IMR-90 (cell line): ENCODE data around the gene MIB1. TPM values are rescaled to one million over a fixed set of nuclear protein-coding genes. Genes with fewer than 3 reads are reported as not detected.

Experiments
- ATAC-seq: fragments of 200-7000 bp; cut with Tn5 transposase; 2 replicates; pipeline ENCODE4 v1.9.1; 2020; ENCODE audit warnings: low read depth, mild to moderate bottlenecking, moderate library complexity
- BruUV-seq: library from RNA; stranded (reverse); fragments of 400-500 nt; replicated peaks from 2 replicates; lab custom pipeline; 2021; lab: Mats Ljungman, UMichigan
- CTCF ChIA-PET: fragments of 300-600 bp; formaldehyde crosslinking; extraction: SDS; loops from one replicate; lab custom pipeline; 2021; ENCODE audit warnings: antibody characterized with exemption; lab: Yijun Ruan, JAX
- POLR2A ChIA-PET: fragments of 300-600 bp; sonication (Branson Sonifier 250); formaldehyde crosslinking; loops from one replicate; lab custom pipeline; 2022; ENCODE audit warnings: antibody characterized with exemption; ENCODE audit not compliant: unreplicated experiment; lab: Charles Lee
- DNase-seq: peaks from one replicate; pipeline ENCODE4 v3.0.0; 2013
- H2AFZ ChIP-seq: replicated peaks from 2 replicates; pipeline ENCODE3; 2013; ENCODE audit warnings: low read length, mild to moderate bottlenecking; ENCODE audit not compliant: poor library complexity
- H2AK5ac ChIP-seq: 2 replicates; pipeline ENCODE4 v1.6.1; 2013; ENCODE audit warnings: low read depth, low read length, inconsistent platforms
- H2AK9ac ChIP-seq: replicated peaks from 2 replicates; pipeline ENCODE3; 2013; ENCODE audit warnings: mild to moderate bottlenecking, low read depth, low read length, moderate library complexity; ENCODE audit not compliant: poor library complexity
- H2BK120ac ChIP-seq: 2 replicates; pipeline ENCODE4 v1.6.1; 2013; ENCODE audit warnings: low read depth, low read length, inconsistent platforms
- H2BK15ac ChIP-seq: 3 replicates; pipeline ENCODE4 v1.6.1; 2013; ENCODE audit warnings: low read depth, low read length, inconsistent platforms
- H2BK20ac ChIP-seq: 2 replicates; pipeline ENCODE4 v1.6.1; 2013; ENCODE audit warnings: low read depth, mild to moderate bottlenecking, inconsistent platforms, low read length, moderate library complexity
- H2BK5ac ChIP-seq: 2 replicates; pipeline ENCODE4 v1.6.1; 2013; ENCODE audit warnings: mild to moderate bottlenecking, low read depth, low read length, inconsistent platforms; ENCODE audit not compliant: poor library complexity, severe bottlenecking
- H3K14ac ChIP-seq: replicated peaks from 2 replicates; pipeline ENCODE4 v1.6.1; 2013; ENCODE audit warnings: low read depth, low read length, inconsistent platforms
- H3K18ac ChIP-seq: 2 replicates; pipeline ENCODE4 v1.6.1; 2013; ENCODE audit warnings: low read depth, low read length, control low read depth
- H3K23ac ChIP-seq: 2 replicates; pipeline ENCODE4 v1.6.1; 2013; ENCODE audit warnings: low read depth, low read length, inconsistent platforms
- H3K27ac ChIP-seq: 2 replicates; pipeline ENCODE4 v1.5.1; 2013; ENCODE audit warnings: mild to moderate bottlenecking, control low read depth, low read length; ENCODE audit not compliant: insufficient read depth
- H3K27me3 ChIP-seq: 2 replicates; pipeline ENCODE4 v1.6.1; 2013; ENCODE audit warnings: low read length; ENCODE audit not compliant: control insufficient read depth, insufficient read depth
- H3K36me3 ChIP-seq: 2 replicates; pipeline ENCODE4 v1.6.1; 2013; ENCODE audit warnings: low read length, mixed read lengths; ENCODE audit not compliant: control insufficient read depth, insufficient read depth
- H3K4ac ChIP-seq: 2 replicates; pipeline ENCODE4 v1.6.1; 2013; ENCODE audit warnings: low read depth, low read length, inconsistent platforms
- H3K4me1 ChIP-seq: 2 replicates; pipeline ENCODE4 v1.6.1; 2013; ENCODE audit warnings: low read length, mixed read lengths; ENCODE audit not compliant: control insufficient read depth, insufficient read depth
- H3K4me2 ChIP-seq: 2 replicates; pipeline ENCODE4 v1.6.1; 2013; ENCODE audit warnings: low read depth, mild to moderate bottlenecking, control low read depth, low read length, moderate library complexity
- H3K4me3 ChIP-seq: 2 replicates; pipeline ENCODE4 v1.5.1; 2013; ENCODE audit warnings: low read depth, mild to moderate bottlenecking, control low read depth, low read length, moderate library complexity; ENCODE audit not compliant: insufficient read depth
- H3K56ac ChIP-seq: 2 replicates; pipeline ENCODE4 v1.6.1; 2013; ENCODE audit warnings: low read length, inconsistent platforms; ENCODE audit not compliant: insufficient read depth; ENCODE audit errors: extremely low read depth
- H3K79me1 ChIP-seq, 2 experiments: 2 replicates each; pipeline ENCODE4 v1.6.1; 2013; ENCODE audit warnings: low read length in 2 of 2, inconsistent platforms in 1 of 2, low read depth in 1 of 2
- H3K9ac ChIP-seq: 2 replicates; pipeline ENCODE4 v1.6.1; 2013; ENCODE audit warnings: low read depth, low read length, control low read depth
- H3K9me1 ChIP-seq: 2 replicates; pipeline ENCODE4 v1.6.1; 2013; ENCODE audit warnings: low read length, inconsistent platforms; ENCODE audit not compliant: insufficient read depth
- H3K9me3 ChIP-seq: 2 replicates; pipeline ENCODE4 v1.6.1; 2013; ENCODE audit warnings: low read length; ENCODE audit not compliant: control insufficient read depth, insufficient read depth
- H4K20me1 ChIP-seq: 2 replicates; pipeline ENCODE4 v1.6.1; 2013; ENCODE audit warnings: low read length, inconsistent platforms; ENCODE audit not compliant: insufficient read depth
- H4K5ac ChIP-seq: 2 replicates; pipeline ENCODE4 v1.6.1; 2013; ENCODE audit warnings: mild to moderate bottlenecking, low read depth, low read length, control low read depth
- H4K8ac ChIP-seq, 2 experiments: 2 replicates each; pipeline ENCODE4 v1.6.1; 2013; ENCODE audit warnings: low read depth in 2 of 2, low read length in 2 of 2, control low read depth in 1 of 2, inconsistent platforms in 1 of 2
- H4K91ac ChIP-seq: 2 replicates; pipeline ENCODE4 v1.6.1; 2013; ENCODE audit warnings: low read depth, low read length, inconsistent platforms; ENCODE audit not compliant: insufficient read depth
- CEBPB ChIP-seq: IDR thresholded peaks from 2 replicates; pipeline ENCODE4 v1.6.1; 2012; ENCODE audit warnings: low read depth, low read length, improper control_type of control experiment
- WGBS, 2 experiments: methylation state at CpG; one replicate each; pipeline versions ENCODE4 v1.1.5 to v1.1.7; 2013; ENCODE audit warnings: missing lambda C conversion rate in 2 of 2; ENCODE audit not compliant: insufficient read length in 1 of 2; ENCODE audit errors: extremely low coverage in 2 of 2; 5-methylcytosine and 5-hydroxymethylcytosine counted together
- dilution Hi-C: fragments of 300-500 bp; cut with HindIII; formaldehyde crosslinking; loops from one replicate; pipeline ENCODE4 v1.14.3; 2018; ENCODE audit warnings: low sequenced_read_pairs; ENCODE audit not compliant: unreplicated experiment
- in situ Hi-C: fragments of 300-500 bp; cut with MboI; formaldehyde crosslinking; loops from 3 replicates; pipeline ENCODE4 v1.14.3; 2019; ENCODE audit warnings: low sequenced_read_pairs, inconsistent platforms, mixed read lengths
- intact Hi-C: fragments of 100-400 bp; cut with micrococcal nuclease; formaldehyde crosslinking; loops from 2 replicates; pipeline ENCODE4 v1.10.0; 2022
- polyA plus RNA-seq, 3 experiments: library from polyadenylated mRNA; depleted of rRNA; stranded (reverse); fragments of >200 nt; gene quantifications; 2 replicates each; pipeline ENCODE4 v1.2.3, GENCODE V29; 2012; ENCODE audit warnings: low replicate concordance in 1 of 3
- total RNA-seq: library from RNA; depleted of rRNA; stranded (reverse); fragments of >200 nt; gene quantifications from 2 replicates; pipeline ENCODE4 v1.2.3, GENCODE V29; 2012

The MIB1 gene
- total and polyA plus RNA-seq, 2 of the 4 experiments (the other 2 are of a cell fraction), result 5.9 to 80.1 TPM

GRCh38 chr18:21743166-21743832, 2.7 kb downstream of the MIB1 start:
- Histone ChIP-seq H2BK120ac (no peak overlapping the region), H2BK20ac (no peak overlapping the region), H3K18ac (no peak overlapping the region), H2BK15ac (no peak overlapping the region), H3K56ac (no peak overlapping the region), H4K5ac (no peak overlapping the region), H2AFZ (no peak overlapping the region), H3K36me3 (no peaks in the 10 kb centered on the region; the same call in 1 of the 2 replicates), H3K4ac (no peak overlapping the region), H3K79me1 (peaks cover 16 to 53% of the 10 kb centered on the region in 2 experiments), H4K20me1 (peaks cover 33% of the 10 kb centered on the region; the same call in 1 of the 2 replicates), H2AK9ac (no peak overlapping the region), H3K4me3 (no peak overlapping the region), H2AK5ac (no peak overlapping the region), H4K8ac (no peak overlapping the region), H3K14ac (no peak overlapping the region), H3K9me3 (no peaks in the 10 kb centered on the region), H3K23ac (no peak overlapping the region), H3K27ac (no peak overlapping the region), H3K4me1 (no peaks in the 10 kb centered on the region; the same call in 1 of the 2 replicates), H4K91ac (no peak overlapping the region), H3K9ac (no peak overlapping the region), H2BK5ac (no peak overlapping the region), H3K4me2 (peak overlapping the region; percentile 45; the same call in 1 of the 2 replicates), H3K27me3 (no peaks in the 10 kb centered on the region), H3K9me1 (no peaks in the 10 kb centered on the region)
- TF ChIP-seq CEBPB, result no peak
- POLR2A ChIA-PET, result no interaction called here
- intact Hi-C loops (loop anchor here (10.0 kb wide), 2 partner anchors 112 to 128 kb away; partner anchors contain the start of gene SNRPD1), in situ Hi-C loops (no loop called here), dilution Hi-C loops (no loop called here)
- no TSS peak for BruUV-seq
- no peak for ATAC-seq
- no peak for DNase-seq
- CTCF ChIA-PET, result interaction anchor here (1.4 kb wide), 1 partner anchor 8 kb away, joined by 4 read pairs; no protein-coding TSS in a partner anchor
- no CpG with 5 or more reads among the region's 7 CpGs for WGBS, 2 experiments
